IMR-90 (cell line): Measurements from ENCODE around the gene SPCS3.

Experiments used
- CEBPB ChIP-seq: IDR thresholded peaks from 2 replicates; pipeline ENCODE4 v1.6.1; 2012; ENCODE audit warnings: low read depth, low read length, improper control_type of control experiment
- CHD1 ChIP-seq: IDR thresholded peaks from 2 replicates; pipeline ENCODE4 v1.6.1; 2012; ENCODE audit warnings: low read depth, low read length, improper control_type of control experiment
- CTCF ChIP-seq: conservative IDR thresholded peaks from 2 replicates; pipeline ENCODE4 v1.5.1; 2012; ENCODE audit warnings: mild to moderate bottlenecking, low read depth, low read length, improper control_type of control experiment
- ELK1 ChIP-seq: fragments of 150-350 bp; IDR thresholded peaks from 2 replicates; pipeline ENCODE4 v1.6.1; 2016; ENCODE audit warnings: low read depth, mild to moderate bottlenecking, low read length, moderate library complexity, borderline replicate concordance
- MAZ ChIP-seq: IDR thresholded peaks from 2 replicates; pipeline ENCODE4 v1.6.1; 2012; ENCODE audit warnings: low read depth, mild to moderate bottlenecking, low read length, improper control_type of control experiment, moderate library complexity, borderline replicate concordance
- MXI1 ChIP-seq: IDR thresholded peaks from 2 replicates; pipeline ENCODE4 v1.6.1; 2012; ENCODE audit warnings: low read depth, mild to moderate bottlenecking, low read length, moderate library complexity, borderline replicate concordance
- NFE2L2 ChIP-seq: fragments of 150-350 bp; IDR thresholded peaks from 2 replicates; pipeline ENCODE4 v1.6.1; 2016; ENCODE audit warnings: low read depth, mild to moderate bottlenecking, low read length
- POLR2A ChIP-seq: IDR thresholded peaks from 2 replicates; pipeline ENCODE4 v1.6.1; 2012; ENCODE audit warnings: mild to moderate bottlenecking, low read depth, low read length
- RAD21 ChIP-seq: IDR thresholded peaks from 2 replicates; pipeline ENCODE4 v1.6.1; 2012; ENCODE audit warnings: low read length, improper control_type of control experiment
- RFX5 ChIP-seq: IDR thresholded peaks from 2 replicates; pipeline ENCODE4 v1.8.0; 2012; ENCODE audit warnings: low read depth, mild to moderate bottlenecking, low read length, moderate library complexity
- SMC3 ChIP-seq: fragments of 150-350 bp; IDR thresholded peaks from 2 replicates; pipeline ENCODE4 v1.6.1; 2016; ENCODE audit warnings: low read depth, mild to moderate bottlenecking, antibody characterized with exemption, low read length, moderate library complexity
- USF2 ChIP-seq: fragments of 150-350 bp; IDR thresholded peaks from 2 replicates; pipeline ENCODE4 v1.6.1; 2017; ENCODE audit warnings: mild to moderate bottlenecking, antibody characterized with exemption, low read length, low read depth

GRCh38 chr4:176380352-176381157 is 60.8 kb downstream of the SPCS3 start:
- TF ChIP-seq CTCF (no peak), USF2 (no peak), CEBPB (no peak), ELK1 (no peak), SMC3 (no peak), POLR2A (no peak), RFX5 (no peak), NFE2L2 (no peak), RAD21 (no peak), CHD1 (no peak), MXI1 (no peak), MAZ (no peak)
